ENCODE data around the gene MUCL3. TPM values are rescaled to one million over a fixed set of nuclear protein-coding genes. Genes with fewer than 3 reads are reported as not detected.

The MUCL3 gene, protein sequence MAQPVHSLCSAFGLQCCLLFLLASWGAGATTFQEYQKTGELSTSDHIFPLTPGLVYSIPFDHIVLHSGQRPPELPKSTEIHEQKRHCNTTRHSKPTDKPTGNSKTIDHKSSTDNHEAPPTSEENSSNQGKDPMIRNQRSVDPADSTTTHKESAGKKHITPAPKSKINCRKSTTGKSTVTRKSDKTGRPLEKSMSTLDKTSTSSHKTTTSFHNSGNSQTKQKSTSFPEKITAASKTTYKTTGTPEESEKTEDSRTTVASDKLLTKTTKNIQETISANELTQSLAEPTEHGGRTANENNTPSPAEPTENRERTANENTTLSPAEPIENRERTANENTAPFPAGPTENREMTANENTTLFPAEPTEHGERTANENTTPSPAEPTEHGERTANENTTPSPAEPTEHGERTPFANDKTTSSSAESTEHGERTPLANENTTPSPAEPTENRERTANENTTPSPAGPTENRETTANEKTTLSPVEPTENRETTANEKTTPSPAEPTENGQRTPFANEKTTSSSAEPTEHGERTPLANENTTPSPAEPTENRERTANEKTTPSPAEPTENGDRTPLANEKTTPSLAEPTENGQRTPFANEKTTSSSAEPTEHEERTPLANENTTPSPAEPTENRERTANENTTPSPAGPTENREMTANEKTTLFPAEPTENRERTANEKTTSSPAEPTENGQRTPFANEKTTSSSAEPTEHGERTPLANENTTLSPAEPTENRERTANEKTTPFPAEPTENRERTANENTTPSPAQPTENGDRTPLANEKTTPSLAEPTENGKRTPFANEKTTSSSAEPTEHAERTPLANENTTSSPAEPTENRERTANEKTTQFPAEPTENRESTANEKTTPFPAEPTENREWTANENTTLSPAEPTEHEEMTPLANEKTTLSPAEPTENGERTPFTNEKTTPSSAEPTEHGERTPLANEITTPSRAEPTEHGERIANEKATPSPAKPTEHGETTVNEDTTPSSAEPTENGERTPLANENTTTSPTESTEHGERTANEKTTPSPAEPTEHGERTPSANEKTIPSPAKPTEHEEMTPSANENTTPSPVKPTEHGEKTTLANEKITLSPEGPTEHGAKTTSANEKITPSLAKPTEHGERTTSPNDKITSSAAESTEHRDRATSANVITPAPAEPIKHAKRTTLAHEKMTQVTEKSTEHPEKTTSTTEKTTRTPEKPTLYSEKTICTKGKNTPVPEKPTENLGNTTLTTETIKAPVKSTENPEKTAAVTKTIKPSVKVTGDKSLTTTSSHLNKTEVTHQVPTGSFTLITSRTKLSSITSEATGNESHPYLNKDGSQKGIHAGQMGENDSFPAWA (N-terminal part only)
- total RNA-seq (not detected), total RNA-seq (0 to 0.16 (median 0) reads per million in 172 experiments)
- not detected for polyA plus RNA-seq (2013, experiment 1 of 2)
- not detected for polyA plus RNA-seq (2013, experiment 2 of 2)

DNA sequence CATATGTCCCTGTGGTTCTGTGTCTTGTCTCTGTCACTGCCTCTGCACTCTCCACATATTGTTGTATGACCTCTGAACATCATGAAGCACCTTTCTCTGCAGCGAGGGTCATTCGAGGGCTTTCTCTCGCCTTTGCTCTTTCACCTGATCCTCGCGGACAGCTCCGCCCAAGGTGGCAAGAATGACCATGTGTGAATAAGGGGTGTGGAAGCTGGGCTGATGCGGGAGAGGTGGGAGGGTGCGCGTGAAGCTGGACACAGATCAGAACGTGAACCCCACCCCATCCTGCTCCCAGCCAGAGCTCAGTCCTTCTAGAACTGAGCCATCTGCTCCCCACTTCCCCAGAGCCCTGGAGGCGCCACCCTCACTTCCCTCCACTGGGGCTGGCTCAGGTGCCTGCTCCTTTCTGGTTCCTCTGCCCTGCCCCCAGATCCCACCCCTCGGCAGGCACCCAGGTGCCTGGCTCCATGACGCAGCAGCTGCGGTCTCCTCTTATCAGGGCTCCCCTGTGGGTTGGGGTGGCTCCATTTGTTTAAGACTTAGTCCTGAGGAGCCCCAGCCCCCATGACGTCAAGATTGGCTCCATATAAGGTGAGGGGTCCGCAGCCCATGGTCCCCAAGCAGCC lies at the start of gene MUCL3:
TSS of gene MUCL3 (plus strand) at position 613 of the 626 bp plus-strand sequence. CDS start 27 bp downstream, outside the sequence.
- intact Hi-C loops (cut with DNase I, micrococcal nuclease), result no loop called here
- ChIA-PET CTCF (interaction anchor here (0.5 to 0.7 kb wide), 2 partner anchors 232 to 608 kb away, joined by 3 read pairs; no protein-coding TSS in a partner anchor), POLR2A (interaction anchor here (0.6 kb wide), 1 partner anchor 335 kb away, joined by 3 read pairs; no protein-coding TSS in a partner anchor)
- ATAC-seq (ENCODE audit: poor library complexity) (no peak), DNase-seq (no peak)
- no peak within 1 kb of the TSS for H3K27ac Mint-ChIP-seq
- H3K27me3 Mint-ChIP-seq, result peaks cover 53% of the 10 kb centered on the region
- H3K4me1 Mint-ChIP-seq (ENCODE audit: low read depth), result no peaks in the 10 kb centered on the region
- no peaks in the 10 kb centered on the region for H3K9me3 Mint-ChIP-seq
- TF ChIP-seq, protein P1, sequence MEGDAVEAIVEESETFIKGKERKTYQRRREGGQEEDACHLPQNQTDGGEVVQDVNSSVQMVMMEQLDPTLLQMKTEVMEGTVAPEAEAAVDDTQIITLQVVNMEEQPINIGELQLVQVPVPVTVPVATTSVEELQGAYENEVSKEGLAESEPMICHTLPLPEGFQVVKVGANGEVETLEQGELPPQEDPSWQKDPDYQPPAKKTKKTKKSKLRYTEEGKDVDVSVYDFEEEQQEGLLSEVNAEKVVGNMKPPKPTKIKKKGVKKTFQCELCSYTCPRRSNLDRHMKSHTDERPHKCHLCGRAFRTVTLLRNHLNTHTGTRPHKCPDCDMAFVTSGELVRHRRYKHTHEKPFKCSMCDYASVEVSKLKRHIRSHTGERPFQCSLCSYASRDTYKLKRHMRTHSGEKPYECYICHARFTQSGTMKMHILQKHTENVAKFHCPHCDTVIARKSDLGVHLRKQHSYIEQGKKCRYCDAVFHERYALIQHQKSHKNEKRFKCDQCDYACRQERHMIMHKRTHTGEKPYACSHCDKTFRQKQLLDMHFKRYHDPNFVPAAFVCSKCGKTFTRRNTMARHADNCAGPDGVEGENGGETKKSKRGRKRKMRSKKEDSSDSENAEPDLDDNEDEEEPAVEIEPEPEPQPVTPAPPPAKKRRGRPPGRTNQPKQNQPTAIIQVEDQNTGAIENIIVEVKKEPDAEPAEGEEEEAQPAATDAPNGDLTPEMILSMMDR (IDR thresholded peaks at IDR 0.05), result no peak
- H3K4me3 ChIP-seq (ENCODE audit: low read length), result no peak within 1 kb of the TSS
- no peaks in the 10 kb centered on the region for H3K36me3 ChIP-seq (ENCODE audit: insufficient read depth, low read length)
- peaks cover 34 to 41% of the 10 kb centered on the region in 2 experiments for H3K27me3 ChIP-seq (ENCODE audit: control insufficient read depth in 1 of 2, insufficient read depth in 2 of 2, low read length in 2 of 2)
- no peaks in the 10 kb centered on the region for H3K36me3 Mint-ChIP-seq (ENCODE audit: low read depth)
- H3K4me3 Mint-ChIP-seq, result no peak within 1 kb of the TSS
- no peak within 1 kb of the TSS for H3K27ac ChIP-seq (ENCODE audit: low read depth in 1 of 2, low read length in 2 of 2)
- peaks cover 4% of the 10 kb centered on the region for H3K4me1 ChIP-seq (ENCODE audit: insufficient read depth, low read length)
- H3K9me3 ChIP-seq (ENCODE audit: control insufficient read depth in 1 of 2, insufficient read depth in 1 of 2, low read length in 2 of 2), result peaks cover 0 to 3% of the 10 kb centered on the region in 2 experiments

DNA sequence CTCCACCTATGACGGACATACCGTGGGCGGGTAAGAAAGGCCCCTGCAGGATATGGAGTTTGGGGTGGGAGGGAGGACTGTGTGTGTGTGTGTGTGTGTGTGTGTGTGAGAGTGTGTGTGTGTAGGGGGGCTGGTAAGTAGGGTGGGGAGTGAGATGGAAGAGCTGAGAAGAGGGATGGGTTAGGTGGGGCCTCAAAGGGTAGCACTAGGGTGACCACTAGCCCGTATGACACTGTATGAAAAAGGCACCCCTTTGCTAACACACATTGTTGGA lies 49.4 kb upstream of the MUCL3 start:
- peaks cover 12% of the 10 kb centered on the region for H3K36me3 ChIP-seq (ENCODE audit: insufficient read depth, low read length)
- H3K4me3 Mint-ChIP-seq, result no peak overlapping the region
- POLR2A ChIA-PET, result no interaction called here

More for the DNA sequence above, 49.4 kb upstream of the MUCL3 start:
- TF ChIP-seq, protein P1 (IDR thresholded peaks at IDR 0.05), result no peak
- H3K27ac ChIP-seq (ENCODE audit: low read depth in 1 of 2, low read length in 2 of 2), result no peak overlapping the region
- H3K4me1 Mint-ChIP-seq (ENCODE audit: low read depth), result peaks cover 7% of the 10 kb centered on the region
- no peak overlapping the region for H3K4me3 ChIP-seq (ENCODE audit: low read length)
- no peak overlapping the region for H3K27ac Mint-ChIP-seq
- intact Hi-C loops (cut with DNase I, micrococcal nuclease), result no loop called here
- peaks cover 32% of the 10 kb centered on the region for H3K36me3 Mint-ChIP-seq (ENCODE audit: low read depth)
- no peaks in the 10 kb centered on the region for H3K9me3 Mint-ChIP-seq
- ATAC-seq (ENCODE audit: poor library complexity) (no peak), DNase-seq (no peak)
- H3K27me3 ChIP-seq (ENCODE audit: control insufficient read depth in 1 of 2, insufficient read depth in 2 of 2, low read length in 2 of 2), result no peaks in the 10 kb centered on the region
- H3K4me1 ChIP-seq (ENCODE audit: insufficient read depth, low read length), result peaks cover 3% of the 10 kb centered on the region
- no peaks in the 10 kb centered on the region for H3K9me3 ChIP-seq (ENCODE audit: control insufficient read depth in 1 of 2, insufficient read depth in 1 of 2, low read length in 2 of 2)
- CTCF ChIA-PET, result no interaction called here
- H3K27me3 Mint-ChIP-seq, result no peaks in the 10 kb centered on the region
